ENCODE results near the gene PAFAH1B1.

Gene PAFAH1B1

GRCh38 chr17:2602597-2603017, 9.2 kb downstream of the PAFAH1B1 start:
- in situ Hi-C loops (cut with HindIII; ENCODE audit: low pct_ligation_motif_present, low sequenced_read_pairs): no loop called here
- H3K27me3 ChIP-seq (replicated peaks): no peaks in the 10 kb centered on the region
- no peak for TF ChIP-seq CTCF (IDR thresholded peaks at IDR 0.05; ENCODE audit: low read depth, low read length, missing control alignments)
- H3K4me3 ChIP-seq (ENCODE audit: low read depth, low read length): no peak overlapping the region
- DNase-seq: no peak
- no peaks in the 10 kb centered on the region for H3K36me3 ChIP-seq (replicated peaks)
- H3K27ac ChIP-seq: no peak overlapping the region

GRCh38 chr17:2608350-2608913, 15.0 kb downstream of the PAFAH1B1 start:
- Histone ChIP-seq H3K27ac (no peak overlapping the region), H3K27me3 (replicated peaks) (no peaks in the 10 kb centered on the region), H3K36me3 (replicated peaks) (no peaks in the 10 kb centered on the region), H3K4me3 (ENCODE audit: low read depth, low read length) (no peak overlapping the region)
- in situ Hi-C loops (cut with HindIII; ENCODE audit: low pct_ligation_motif_present, low sequenced_read_pairs): no loop called here
- DNase-seq: no peak
- no peak for TF ChIP-seq CTCF (IDR thresholded peaks at IDR 0.05; ENCODE audit: low read depth, low read length, missing control alignments)

GRCh38 chr17:2609091-2609490, 15.6 kb downstream of the PAFAH1B1 start:
- Histone ChIP-seq H3K4me3 (ENCODE audit: low read depth, low read length) (no peak overlapping the region), H3K27me3 (replicated peaks) (no peaks in the 10 kb centered on the region), H3K36me3 (replicated peaks) (no peaks in the 10 kb centered on the region), H3K27ac (no peak overlapping the region)
- no peak for DNase-seq
- no peak for TF ChIP-seq CTCF (IDR thresholded peaks at IDR 0.05; ENCODE audit: low read depth, low read length, missing control alignments)
- in situ Hi-C loops (cut with HindIII; ENCODE audit: low pct_ligation_motif_present, low sequenced_read_pairs): no loop called here

- H3K27me3 ChIP-seq (replicated peaks): no peaks in the 10 kb centered on the region
- in situ Hi-C loops (cut with HindIII; ENCODE audit: low pct_ligation_motif_present, low sequenced_read_pairs): no loop called here
- no peak for DNase-seq
- H3K4me3 ChIP-seq (ENCODE audit: low read depth, low read length): no peak overlapping the region
- no peak for TF ChIP-seq CTCF (IDR thresholded peaks at IDR 0.05; ENCODE audit: low read depth, low read length, missing control alignments)
- H3K36me3 ChIP-seq (replicated peaks): peaks cover 2% of the 10 kb centered on the region
- H3K27ac ChIP-seq: no peak overlapping the region
Measured at GRCh38 chr17:2610195-2611175, 17.0 kb downstream of the PAFAH1B1 start.

- TF ChIP-seq CTCF (IDR thresholded peaks at IDR 0.05; ENCODE audit: low read depth, low read length, missing control alignments): no peak
- no peak for DNase-seq
- H3K4me3 ChIP-seq (ENCODE audit: low read depth, low read length): no peak overlapping the region
- no peak overlapping the region for H3K27ac ChIP-seq
- H3K27me3 ChIP-seq (replicated peaks): no peaks in the 10 kb centered on the region
- in situ Hi-C loops (cut with HindIII; ENCODE audit: low pct_ligation_motif_present, low sequenced_read_pairs): no loop called here
- peaks cover 5% of the 10 kb centered on the region for H3K36me3 ChIP-seq (replicated peaks)
Measured at GRCh38 chr17:2611627-2612026, 18.2 kb downstream of the PAFAH1B1 start.
